Ishikawa (cell line): ENCODE measurements around the gene YARS1.

Source experiments
- CEBPB ChIP-seq: IDR thresholded peaks from 2 replicates; pipeline ENCODE4 v1.6.1; 2012
- CREB1 ChIP-seq: IDR thresholded peaks from 2 replicates; pipeline ENCODE4 v1.6.1; 2012; ENCODE audit warnings: low read depth
- EGR1 ChIP-seq: IDR thresholded peaks from 2 replicates; pipeline ENCODE4 v1.6.1; 2012
- EP300 ChIP-seq: IDR thresholded peaks from 2 replicates; pipeline ENCODE4 v1.6.1; 2012; ENCODE audit warnings: borderline replicate concordance
- FOXM1 ChIP-seq: IDR thresholded peaks from 2 replicates; pipeline ENCODE4 v1.6.1; 2012; ENCODE audit warnings: low read depth, borderline replicate concordance
- MAX ChIP-seq: IDR thresholded peaks from 2 replicates; pipeline ENCODE4 v1.6.1; 2012
- NFIC ChIP-seq: IDR thresholded peaks from 2 replicates; pipeline ENCODE4 v1.6.1; 2012
- RAD21 ChIP-seq: IDR thresholded peaks from 2 replicates; pipeline ENCODE4 v1.6.1; 2012; ENCODE audit warnings: low read depth
- REST ChIP-seq: IDR thresholded peaks from 2 replicates; pipeline ENCODE4 v1.6.1; 2012; ENCODE audit warnings: low read depth, mild to moderate bottlenecking
- TAF1 ChIP-seq: IDR thresholded peaks from 2 replicates; pipeline ENCODE4 v1.6.1; 2012; ENCODE audit warnings: low read depth, mild to moderate bottlenecking
- TCF12 ChIP-seq: IDR thresholded peaks from 2 replicates; pipeline ENCODE4 v1.6.1; 2012; ENCODE audit warnings: low read depth
- TEAD4 ChIP-seq: IDR thresholded peaks from 2 replicates; pipeline ENCODE4 v1.6.1; 2012
- USF1 ChIP-seq: IDR thresholded peaks from 2 replicates; pipeline ENCODE4 v1.6.1; 2012
- YY1 ChIP-seq: IDR thresholded peaks from 2 replicates; pipeline ENCODE4 v1.6.1; 2012; ENCODE audit warnings: low read depth
- ZBTB7A ChIP-seq: IDR thresholded peaks from 2 replicates; pipeline ENCODE4 v1.6.1; 2012; ENCODE audit warnings: low read depth

Gene YARS1

DNA sequence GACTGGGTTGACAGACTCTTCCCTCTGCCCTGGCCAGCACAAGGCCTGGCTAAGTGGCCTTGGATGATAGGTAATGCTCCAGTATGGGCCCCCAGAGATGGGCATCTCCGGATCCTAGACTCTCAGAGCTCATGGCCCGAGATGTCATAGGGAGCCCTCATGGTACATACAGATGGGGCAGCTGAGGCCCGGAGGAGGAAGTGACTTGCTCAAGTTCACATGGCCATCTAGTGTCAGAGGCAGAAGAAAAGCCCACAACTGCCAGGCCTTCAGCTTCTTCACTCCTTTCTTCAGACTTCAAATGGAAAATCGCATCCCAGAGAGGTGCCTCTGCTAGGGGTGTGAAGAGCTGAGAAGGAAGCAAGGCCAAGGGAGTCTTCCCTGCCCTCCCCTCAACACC lies 67.8 kb downstream of the YARS1 start:
- TF ChIP-seq EGR1 (no peak), CEBPB (no peak), TCF12 (no peak)

- TF ChIP-seq MAX (no peak), TAF1 (no peak), CEBPB (no peak), YY1 (no peak), EP300 (no peak), CREB1 (no peak), NFIC (no peak), FOXM1 (no peak), ZBTB7A (no peak), EGR1 (no peak), REST (no peak), TEAD4 (no peak), USF1 (no peak), TCF12 (no peak), RAD21 (no peak)
Measured at GRCh38 chr1:32748926-32749325, 68.2 kb downstream of the YARS1 start.

DNA sequence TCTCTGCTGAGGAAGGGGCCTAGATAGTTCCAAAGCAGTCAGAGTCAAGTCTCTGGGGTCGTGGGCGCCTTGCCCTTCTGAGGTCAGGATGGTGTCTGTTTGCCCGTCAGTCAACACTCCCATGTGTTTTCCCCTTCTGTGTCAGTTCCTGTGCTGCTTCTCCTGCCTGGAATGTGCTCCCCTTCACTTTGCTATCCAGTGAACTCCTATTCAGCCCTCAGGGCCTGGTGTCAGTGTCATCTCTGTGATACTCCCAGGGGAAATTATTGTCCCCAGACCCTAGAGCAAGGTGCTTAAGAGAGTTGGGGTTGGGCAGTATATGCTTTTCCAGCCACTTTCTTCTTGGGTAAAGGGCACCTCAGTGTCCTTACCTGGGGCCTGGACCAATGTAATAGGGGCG lies 68.8 kb downstream of the YARS1 start:
- no peak for TF ChIP-seq RAD21
- TF ChIP-seq CEBPB: no peak
- TF ChIP-seq ZBTB7A: no peak
- no peak for TF ChIP-seq CREB1
- no peak for TF ChIP-seq TAF1
- no peak for TF ChIP-seq YY1
- no peak for TF ChIP-seq EGR1
- no peak for TF ChIP-seq NFIC
- TF ChIP-seq FOXM1: no peak
- TF ChIP-seq MAX: no peak
- TF ChIP-seq TEAD4: no peak
- no peak for TF ChIP-seq EP300
- TF ChIP-seq TCF12: no peak

GRCh38 chr1:32746130-32746529 lies 71.0 kb downstream of the YARS1 start:
- TF ChIP-seq CEBPB (no peak), YY1 (no peak), FOXM1 (no peak), TAF1 (no peak), REST (no peak), EGR1 (no peak), TEAD4 (no peak), RAD21 (no peak), ZBTB7A (no peak), NFIC (no peak), EP300 (no peak), USF1 (no peak), CREB1 (no peak), MAX (no peak), TCF12 (no peak)

DNA sequence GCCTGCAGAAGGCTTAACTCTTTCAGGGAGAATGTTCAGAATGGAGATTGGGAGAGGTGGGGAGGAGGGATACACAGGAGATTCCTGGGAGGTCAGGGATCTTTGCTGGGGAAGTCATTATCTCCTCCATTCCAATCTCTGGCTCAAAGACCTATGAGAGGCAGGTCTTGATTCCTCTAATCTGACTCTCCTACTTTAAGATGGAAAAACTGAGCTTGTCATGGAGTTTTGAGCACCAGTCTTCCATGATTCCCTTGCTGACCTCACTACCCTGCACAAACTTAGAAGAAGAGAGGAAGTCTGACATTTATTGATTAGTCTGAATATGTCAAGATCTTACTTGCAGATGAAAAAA lies 73.1 kb downstream of the YARS1 start:
- TF ChIP-seq TCF12 (no peak), YY1 (no peak), EP300 (no peak), NFIC (no peak), REST (no peak), ZBTB7A (no peak), TAF1 (no peak), USF1 (no peak), CREB1 (no peak), FOXM1 (no peak), RAD21 (no peak), EGR1 (no peak), CEBPB (no peak), MAX (no peak), TEAD4 (no peak)
